ENCODE data around the gene UBA6.

DNA sequence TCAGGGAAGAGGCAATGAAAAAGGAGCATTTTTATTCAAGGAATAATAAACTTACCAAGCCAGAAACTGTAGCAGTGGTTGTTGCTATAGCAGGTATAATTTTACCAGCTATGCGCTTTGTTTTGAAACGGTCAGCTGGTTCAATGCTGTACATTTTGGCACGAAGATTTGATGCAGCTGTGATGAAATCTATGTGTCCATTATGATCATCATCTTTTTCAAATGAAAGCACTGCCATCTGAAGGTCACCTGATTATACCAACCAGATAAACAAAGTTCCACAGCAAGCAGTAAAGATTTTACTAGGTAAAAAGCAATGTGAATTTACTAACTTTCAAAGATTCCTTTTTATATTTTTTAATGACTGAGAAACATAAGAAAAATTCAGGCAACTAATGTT, 76.0 kb downstream of the UBA6 start:
- TF ChIP-seq YY1 (IDR thresholded peaks at IDR 0.05; ENCODE audit: insufficient read depth, insufficient read length) = no peak
- TF ChIP-seq ZNF274 (IDR thresholded peaks at IDR 0.05; ENCODE audit: low read depth, low read length) = no peak

Data from NT2/D1 (cell line).